ENCODE data around the gene TMEM178A. TPM values are rescaled to one million over a fixed set of nuclear protein-coding genes. Genes with fewer than 3 reads are reported as not detected.

TMEM178A gene
- polyA plus RNA-seq, 3 donors, result 0.15 TPM; not detected in 2

- H3K9ac ChIP-seq (ENCODE audit: insufficient read depth, low read length, poor library complexity, severe bottlenecking), result no peak overlapping the region
- no peak overlapping the region for H3K4me3 ChIP-seq (replicated peaks in 1 of 3; ENCODE audit: low read depth in 2 of 3, low read length in 3 of 3)
- H3K9me3 ChIP-seq (replicated peaks in 1 of 2; ENCODE audit: control insufficient read depth in 1 of 2, insufficient read depth in 1 of 2, low read length in 2 of 2), result no peaks in the 10 kb centered on the region
- Mint-ChIP-seq H3K27ac (peak overlapping the region in 1 of 7 donors; percentile 22), H3K36me3 (peaks cover 49 to 60% of the 10 kb centered on the region in 2 donors), H3K27me3 (ENCODE audit: low read depth in 3 of 3) (peaks cover 0 to 1% (median 0%) of the 10 kb centered on the region in 3 donors), H3K9me3 (peaks cover 0 to 4% (median 0%) of the 10 kb centered on the region in 7 donors), H3K4me1 (peaks cover under 1% of the 10 kb centered on the region), H3K4me3 (no peak overlapping the region)
- intact Hi-C loops (cut with micrococcal nuclease), result loop anchor here in 1 of 2 donors (10.0 kb wide), 1 partner anchor 360 kb away; no protein-coding TSS in a partner anchor
- DNase-seq, result no peak
- no peaks in the 10 kb centered on the region for H3K4me1 ChIP-seq (ENCODE audit: control insufficient read depth in 1 of 2, insufficient read depth in 2 of 2, low read length in 2 of 2)
- H3K4me2 ChIP-seq (replicated peaks; ENCODE audit: extremely low read depth, low read length, poor library complexity, severe bottlenecking), result no peak overlapping the region
- no peaks in the 10 kb centered on the region for H3K79me2 ChIP-seq (ENCODE audit: insufficient read depth, low read length)
- H2AFZ ChIP-seq (ENCODE audit: insufficient read depth, low read depth, low read length, poor library complexity, severe bottlenecking), result no peak overlapping the region
- H3K36me3 ChIP-seq (replicated peaks in 1 of 2; ENCODE audit: control insufficient read depth in 1 of 2, insufficient read depth in 2 of 2, low read length in 2 of 2), result peaks cover 33 to 75% of the 10 kb centered on the region in 2 donors
- no peak overlapping the region for H3K27ac ChIP-seq (ENCODE audit: low read depth in 1 of 2, low read length in 2 of 2)
- TF ChIP-seq, protein P1, sequence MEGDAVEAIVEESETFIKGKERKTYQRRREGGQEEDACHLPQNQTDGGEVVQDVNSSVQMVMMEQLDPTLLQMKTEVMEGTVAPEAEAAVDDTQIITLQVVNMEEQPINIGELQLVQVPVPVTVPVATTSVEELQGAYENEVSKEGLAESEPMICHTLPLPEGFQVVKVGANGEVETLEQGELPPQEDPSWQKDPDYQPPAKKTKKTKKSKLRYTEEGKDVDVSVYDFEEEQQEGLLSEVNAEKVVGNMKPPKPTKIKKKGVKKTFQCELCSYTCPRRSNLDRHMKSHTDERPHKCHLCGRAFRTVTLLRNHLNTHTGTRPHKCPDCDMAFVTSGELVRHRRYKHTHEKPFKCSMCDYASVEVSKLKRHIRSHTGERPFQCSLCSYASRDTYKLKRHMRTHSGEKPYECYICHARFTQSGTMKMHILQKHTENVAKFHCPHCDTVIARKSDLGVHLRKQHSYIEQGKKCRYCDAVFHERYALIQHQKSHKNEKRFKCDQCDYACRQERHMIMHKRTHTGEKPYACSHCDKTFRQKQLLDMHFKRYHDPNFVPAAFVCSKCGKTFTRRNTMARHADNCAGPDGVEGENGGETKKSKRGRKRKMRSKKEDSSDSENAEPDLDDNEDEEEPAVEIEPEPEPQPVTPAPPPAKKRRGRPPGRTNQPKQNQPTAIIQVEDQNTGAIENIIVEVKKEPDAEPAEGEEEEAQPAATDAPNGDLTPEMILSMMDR (IDR thresholded peaks at IDR 0.05), result no peak
- no peaks in the 10 kb centered on the region for H3K27me3 ChIP-seq (ENCODE audit: control insufficient read depth in 2 of 2, insufficient read depth in 2 of 2, low read length in 2 of 2)
- H4K20me1 ChIP-seq (ENCODE audit: insufficient read depth, low read length), result no peaks in the 10 kb centered on the region
Observed at GRCh38 chr2:39734445-39734844, 68.7 kb downstream of the TMEM178A start.

DNA sequence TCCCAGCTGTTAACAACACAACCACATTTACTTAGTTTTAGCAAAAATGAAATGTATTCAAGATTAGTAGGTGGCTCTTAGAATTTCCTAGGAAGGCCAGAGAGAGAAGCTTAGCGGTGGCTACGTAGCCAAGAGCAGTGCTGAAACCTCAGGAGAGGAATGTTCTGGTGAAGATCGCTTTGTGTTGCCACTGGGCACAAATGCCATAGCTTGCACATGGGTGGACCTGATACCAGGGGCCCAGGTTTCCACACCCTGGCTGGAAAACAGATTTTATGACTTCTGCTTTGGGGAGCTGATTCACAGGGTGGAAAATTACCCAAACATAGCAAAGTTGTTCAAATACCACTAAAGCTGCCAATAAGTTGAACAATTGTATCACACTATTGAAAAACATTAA is 69.9 kb downstream of the TMEM178A start:
- no peaks in the 10 kb centered on the region for H4K20me1 ChIP-seq (ENCODE audit: insufficient read depth, low read length)
- Mint-ChIP-seq H3K36me3 (peaks cover 55 to 67% of the 10 kb centered on the region in 2 donors), H3K27me3 (ENCODE audit: low read depth in 3 of 3) (no peaks in the 10 kb centered on the region), H3K4me3 (no peak overlapping the region), H3K27ac (peak overlapping the region in 1 of 7 donors; percentile 32), H3K9me3 (peaks cover 0 to 4% (median 0%) of the 10 kb centered on the region in 7 donors), H3K4me1 (peaks cover 3% of the 10 kb centered on the region)
- H3K36me3 ChIP-seq (replicated peaks in 1 of 2; ENCODE audit: control insufficient read depth in 1 of 2, insufficient read depth in 2 of 2, low read length in 2 of 2), result peaks cover 39 to 87% of the 10 kb centered on the region in 2 donors
- no peak overlapping the region for H3K9ac ChIP-seq (ENCODE audit: insufficient read depth, low read length, poor library complexity, severe bottlenecking)
- no peaks in the 10 kb centered on the region for H3K79me2 ChIP-seq (ENCODE audit: insufficient read depth, low read length)
- intact Hi-C loops (cut with micrococcal nuclease), result loop anchor here in 1 of 2 donors (10.0 kb wide), 1 partner anchor 361 kb away; no protein-coding TSS in a partner anchor
- no peak overlapping the region for H3K4me3 ChIP-seq (replicated peaks in 1 of 3; ENCODE audit: low read depth in 2 of 3, low read length in 3 of 3)
- no peak for DNase-seq
- no peak overlapping the region for H2AFZ ChIP-seq (ENCODE audit: insufficient read depth, low read depth, low read length, poor library complexity, severe bottlenecking)
- no peak overlapping the region for H3K27ac ChIP-seq (ENCODE audit: low read depth in 1 of 2, low read length in 2 of 2)
- 100% methylated on average over 3 of the region's 3 CpGs for WGBS (ENCODE audit: insufficient coverage)
- H3K27me3 ChIP-seq (ENCODE audit: control insufficient read depth in 2 of 2, insufficient read depth in 2 of 2, low read length in 2 of 2), result no peaks in the 10 kb centered on the region
- TF ChIP-seq, protein P1 (IDR thresholded peaks at IDR 0.05), result no peak
- no peak overlapping the region for H3K4me2 ChIP-seq (replicated peaks; ENCODE audit: extremely low read depth, low read length, poor library complexity, severe bottlenecking)
- no peaks in the 10 kb centered on the region for H3K9me3 ChIP-seq (replicated peaks in 1 of 2; ENCODE audit: control insufficient read depth in 1 of 2, insufficient read depth in 1 of 2, low read length in 2 of 2)
- no peaks in the 10 kb centered on the region for H3K4me1 ChIP-seq (ENCODE audit: control insufficient read depth in 1 of 2, insufficient read depth in 2 of 2, low read length in 2 of 2)
